GM19395 (cell line): Measurements from ENCODE around the gene TMEM125.

Experiments used
- ATAC-seq: cut with Tn5 transposase; IDR thresholded peaks from one replicate; pipeline ENCODE4 v1.9.1; 2021; ENCODE audit warnings: mild to moderate bottlenecking, moderate library complexity; ENCODE audit not compliant: unreplicated experiment

TMEM125 gene

GRCh38 chr1:43272576-43273571 lies 3.1 kb downstream of the TMEM125 start:
- ATAC-seq, result no peak

- ATAC-seq, result no peak
These were observed 3.9 kb downstream of the TMEM125 start for GRCh38 chr1:43273708-43274107.

DNA sequence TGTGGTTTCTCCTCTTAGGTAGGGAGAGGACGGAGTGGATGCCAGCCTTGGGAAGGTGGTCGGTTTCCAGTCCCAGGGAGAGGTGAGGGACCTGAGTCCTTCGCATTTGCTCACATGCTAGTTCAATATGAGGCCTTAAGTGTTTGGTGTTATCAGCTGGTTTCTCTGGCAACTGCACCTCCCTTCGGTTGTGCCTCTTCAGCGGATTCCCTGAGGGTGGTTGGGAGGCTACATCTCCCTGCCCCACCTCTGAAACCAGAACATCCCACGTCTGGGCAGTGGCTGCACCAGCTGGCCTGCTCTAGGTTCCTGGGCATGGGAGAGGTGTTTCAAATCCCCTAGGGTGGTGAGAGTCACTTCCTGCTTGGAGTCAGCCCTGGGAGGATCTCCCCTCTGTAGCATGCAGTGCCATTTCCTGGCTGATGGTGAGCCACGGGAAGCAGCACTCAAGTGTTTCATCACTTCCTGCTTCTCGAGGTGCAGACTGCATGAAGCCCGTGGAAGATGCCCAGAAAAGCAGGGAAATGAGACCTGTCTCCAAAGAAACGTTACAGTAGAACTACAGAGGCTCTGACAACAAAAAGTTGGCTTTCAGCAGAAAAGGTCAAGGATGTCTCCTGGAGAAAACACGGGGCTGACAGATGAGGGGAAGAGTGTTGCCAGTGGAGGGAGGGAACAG lies 4.5 kb downstream of the TMEM125 start:
- no peak for ATAC-seq

GRCh38 chr1:43274804-43275180 lies 5.0 kb downstream of the TMEM125 start:
- ATAC-seq, result no peak

DNA sequence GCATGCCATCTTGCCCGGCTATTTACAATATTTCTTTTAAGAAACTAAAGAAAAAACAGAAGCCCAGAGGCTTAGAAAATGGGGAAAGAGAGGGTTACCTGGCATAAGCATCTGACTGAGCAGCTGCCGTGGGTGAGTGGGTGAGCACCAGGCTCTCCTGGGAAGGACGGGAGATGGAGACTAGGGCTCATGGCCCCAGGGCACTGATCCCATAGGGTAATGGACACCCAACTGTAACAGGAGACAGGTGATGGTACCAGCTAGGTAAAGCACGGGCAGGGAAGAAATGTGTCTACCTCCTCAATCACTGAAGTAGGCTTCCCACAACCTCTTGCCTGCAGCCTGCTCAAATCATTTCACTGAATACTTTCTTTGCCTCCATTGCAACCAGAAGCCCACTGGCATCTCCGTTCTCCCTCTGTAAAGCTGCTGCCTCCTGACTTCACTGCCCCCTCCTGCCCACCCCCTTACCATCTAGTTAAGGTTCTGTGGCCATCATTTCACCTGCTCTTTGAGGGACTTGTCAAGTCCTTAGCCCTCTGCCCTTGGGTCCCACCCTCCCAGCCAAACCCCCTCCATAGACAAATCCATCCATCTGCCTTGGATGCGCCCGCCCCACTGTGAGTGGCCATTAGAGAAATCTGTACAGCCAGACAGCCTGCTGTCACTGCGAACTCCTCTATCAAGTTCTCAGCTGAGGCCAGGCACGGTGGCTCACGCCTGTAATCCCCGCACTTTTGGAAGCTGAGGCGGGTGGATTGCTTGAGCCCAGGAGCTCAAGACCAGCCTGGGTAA lies 6.2 kb downstream of the TMEM125 start:
- no peak for ATAC-seq

DNA sequence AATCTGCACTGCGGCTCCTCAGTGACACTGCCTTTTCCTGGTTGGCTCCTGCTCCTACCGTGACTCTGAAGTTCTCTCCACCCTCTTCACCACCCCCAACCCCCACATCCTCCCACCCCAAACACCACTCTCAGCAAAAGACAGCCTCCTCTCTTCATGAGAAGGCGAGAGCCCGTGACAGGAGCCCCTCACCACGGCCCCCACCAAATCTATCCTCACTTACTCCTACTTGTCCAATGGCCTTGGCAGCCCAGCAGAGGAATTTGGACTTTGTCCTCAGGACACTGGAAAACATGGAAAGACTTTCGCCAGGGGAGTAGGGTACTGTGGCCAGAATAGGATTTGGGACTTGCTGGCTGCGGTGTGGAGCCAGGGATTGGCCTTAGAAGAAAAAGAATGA lies 6.9 kb downstream of the TMEM125 start:
- no peak for ATAC-seq

GRCh38 chr1:43277116-43277876 lies 7.5 kb downstream of the TMEM125 start:
- ATAC-seq, result no peak

DNA sequence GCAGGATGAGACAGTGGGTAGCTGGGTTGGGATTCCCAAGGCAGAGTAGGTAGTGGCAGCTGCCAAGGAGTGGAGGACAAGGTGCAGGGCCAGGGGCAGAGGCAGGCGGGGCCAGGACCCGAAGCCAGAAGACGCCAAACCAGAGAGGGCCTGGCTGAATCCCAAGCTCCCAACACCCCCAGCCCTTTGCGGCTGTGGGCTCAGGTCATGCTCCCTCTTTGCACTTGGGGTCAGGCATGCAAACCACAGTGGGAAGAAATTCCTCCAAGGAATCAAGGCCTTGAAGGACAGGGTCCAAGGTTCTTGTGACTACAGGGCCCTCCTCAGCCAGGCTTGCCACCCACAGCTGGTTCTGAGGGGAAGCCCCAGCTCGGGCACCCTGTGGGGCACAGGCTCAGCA lies 9.4 kb downstream of the TMEM125 start:
- no peak for ATAC-seq

DNA sequence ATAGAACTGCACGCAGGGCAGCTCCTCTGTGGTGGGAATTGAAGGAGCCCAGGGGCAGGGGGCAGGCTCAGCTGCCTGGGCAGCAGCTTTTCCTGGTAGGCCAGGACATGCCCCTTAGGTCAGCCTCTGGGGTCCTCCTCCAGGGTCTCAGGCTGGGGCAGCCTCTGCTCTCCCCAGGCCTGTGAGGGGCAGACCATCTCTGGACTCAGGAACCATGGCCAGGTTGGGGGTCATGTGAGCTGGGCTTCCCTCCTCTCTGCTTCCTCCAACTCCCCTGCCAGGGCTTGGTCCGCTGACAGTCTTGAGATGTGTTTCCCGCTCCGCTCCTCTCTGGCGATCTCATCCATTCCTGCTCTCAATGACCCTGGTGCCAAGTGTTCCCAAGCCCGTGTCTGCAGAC lies 9.9 kb downstream of the TMEM125 start:
- ATAC-seq, result no peak

DNA sequence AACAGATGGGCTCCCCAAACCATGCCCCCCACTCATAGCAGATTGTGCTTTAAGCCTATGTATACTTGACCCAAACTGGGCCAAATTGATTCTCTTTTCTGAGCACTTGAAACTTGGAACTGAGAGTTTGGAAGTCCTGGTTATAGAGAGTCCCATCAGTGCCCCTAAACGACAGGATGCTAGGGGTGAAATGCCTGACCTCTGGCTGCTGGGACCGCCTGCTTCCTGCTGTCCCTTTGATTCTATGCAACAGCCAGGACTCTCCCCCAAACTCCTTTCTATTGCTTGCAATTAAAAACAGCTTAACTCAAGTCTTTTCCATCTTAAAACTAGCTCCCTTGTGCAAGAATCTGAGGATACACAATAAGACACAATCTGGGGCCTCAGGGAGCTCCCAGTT lies 10.9 kb downstream of the TMEM125 start:
- no peak for ATAC-seq

DNA sequence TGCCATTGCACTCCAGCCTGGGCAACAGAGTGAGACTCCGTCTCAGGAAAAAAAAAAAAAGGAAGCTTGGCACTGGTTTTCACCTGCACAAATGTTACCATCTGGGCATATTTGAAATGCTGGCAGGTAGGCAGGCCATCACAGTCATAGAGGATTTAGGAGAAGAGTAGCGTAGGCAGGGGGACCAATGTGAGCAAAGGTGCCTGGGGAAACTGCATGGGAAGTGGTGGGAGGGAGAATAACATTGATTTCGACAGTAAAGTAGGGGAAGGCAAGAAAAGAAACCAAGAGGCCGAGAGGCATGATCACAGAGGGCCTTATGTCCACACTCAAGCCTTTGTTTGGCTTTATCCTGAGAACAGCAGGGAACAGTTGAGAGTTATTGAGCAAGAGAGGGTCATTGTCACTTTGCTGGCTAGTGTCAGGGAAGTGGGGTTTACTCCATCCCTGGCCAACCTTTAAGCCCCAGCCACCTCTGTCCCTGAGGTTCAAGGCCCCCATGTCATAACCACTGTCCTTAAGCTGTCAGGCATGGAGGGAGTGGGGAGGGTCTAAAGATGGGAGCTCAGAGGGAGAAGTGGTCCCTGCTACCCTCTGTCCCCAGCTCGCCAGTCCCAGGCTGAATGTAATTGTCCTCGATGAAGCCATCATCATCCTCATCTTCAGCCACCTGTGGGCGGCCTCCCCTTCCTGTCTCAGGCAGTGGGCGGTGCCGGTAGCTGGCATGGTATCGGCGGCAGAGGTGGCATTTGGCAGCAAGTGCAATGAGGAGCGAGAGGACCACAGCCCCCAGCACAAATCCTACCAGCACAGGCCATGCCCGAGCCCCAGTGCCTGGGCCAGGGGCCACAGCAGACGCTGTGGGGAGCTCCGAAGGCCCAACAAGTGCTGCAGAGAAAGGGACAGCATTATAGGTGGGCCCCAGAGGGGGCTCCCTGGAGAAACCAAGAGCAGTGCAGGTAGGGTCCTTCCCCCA lies 12.7 kb downstream of the TMEM125 start:
- no peak for ATAC-seq

DNA sequence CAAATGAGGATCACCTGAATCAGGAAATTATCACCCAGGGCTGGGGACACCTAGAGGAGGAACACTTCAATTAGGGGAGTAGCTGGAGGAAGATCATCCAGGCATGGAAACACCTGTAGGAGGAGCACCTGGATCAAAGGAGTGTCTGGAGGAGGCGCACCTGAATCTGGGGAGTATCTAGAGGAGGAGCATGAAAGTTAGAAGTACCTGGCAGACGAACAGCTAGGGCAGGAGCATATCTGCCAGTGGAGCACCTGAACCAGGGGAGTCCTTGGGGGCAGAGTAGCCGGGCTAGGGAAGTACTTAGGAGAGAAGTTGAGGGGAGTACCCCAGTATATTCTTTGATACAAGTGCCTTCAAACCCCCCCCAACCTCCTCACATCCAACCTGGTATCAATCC lies 14.3 kb downstream of the TMEM125 start:
- ATAC-seq, result no peak

- no peak for ATAC-seq
These were observed 14.8 kb downstream of the TMEM125 start for GRCh38 chr1:43284546-43285110.

- ATAC-seq, result no peak
These were observed 15.6 kb downstream of the TMEM125 start, which contains the start of gene C1orf210 for GRCh38 chr1:43285269-43285990. Gene C1orf210, minus strand, starts transcription at chr1:43285581. Its CDS starts 2,311 bp downstream, at chr1:43283270.

GRCh38 chr1:43286115-43286514 lies 16.3 kb downstream of the TMEM125 start:
- no peak for ATAC-seq

DNA sequence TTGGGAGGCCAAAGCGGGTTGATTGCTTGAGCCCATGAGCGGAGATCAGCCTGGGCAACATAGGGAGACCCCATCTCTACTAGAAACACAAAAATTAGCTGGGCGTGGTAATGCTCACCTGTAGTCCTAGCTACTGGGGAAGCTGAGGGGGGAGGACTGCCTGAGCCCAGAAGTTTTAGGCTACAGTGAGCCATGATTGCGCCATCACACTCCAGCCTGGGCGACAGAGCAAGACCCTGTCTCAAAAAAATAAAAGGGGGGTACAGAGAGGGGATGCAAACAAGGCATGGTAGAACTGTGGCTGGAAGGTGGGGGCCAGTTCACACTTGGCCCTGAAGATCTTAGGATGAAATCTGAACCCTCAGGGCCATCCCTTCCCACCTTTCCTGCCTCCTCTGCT lies 16.8 kb downstream of the TMEM125 start:
- ATAC-seq, result no peak

- ATAC-seq, result no peak
These were observed 18.4 kb downstream of the TMEM125 start for GRCh38 chr1:43288058-43288784.
